CD4-positive, alpha-beta T cell treated with Interferon gamma for 1 hour (primary cell): ENCODE results near the gene COL4A1.
"Not testable (repeated sequence)": the region's sequence is repeated elsewhere in the genome, so short reads cannot be mapped to it uniquely, and the experiment has no call there.

ENCODE experiments used
- DNase-seq: peaks from one replicate; pipeline ENCODE4 v3.0.0-alpha.2; 2020

The COL4A1 gene

GRCh38 chr13:110322126-110322827 is 15.3 kb upstream of the COL4A1 start:
- no peak for DNase-seq

DNA sequence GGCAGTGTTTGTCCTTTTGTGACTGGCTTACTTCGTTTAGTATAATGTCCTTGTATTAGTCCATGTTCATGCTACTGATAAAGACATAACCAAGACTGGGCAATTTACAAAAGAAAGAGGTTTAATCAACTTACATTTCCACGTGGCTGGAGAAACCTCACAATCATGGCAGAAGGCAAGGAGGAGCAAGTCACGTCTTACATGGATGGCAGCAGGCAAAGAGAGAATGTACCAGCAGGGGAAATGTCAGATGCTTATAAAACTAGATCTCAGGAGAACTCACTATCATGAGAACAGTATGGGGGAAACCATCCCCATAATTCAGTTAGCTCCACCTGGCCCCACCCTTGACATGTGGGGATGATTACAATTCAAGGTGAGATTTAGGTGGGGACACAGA is 14.6 kb upstream of the COL4A1 start:
- DNase-seq, result not testable (repeated sequence)

GRCh38 chr13:110320645-110321044 is 13.7 kb upstream of the COL4A1 start:
- no peak for DNase-seq

DNA sequence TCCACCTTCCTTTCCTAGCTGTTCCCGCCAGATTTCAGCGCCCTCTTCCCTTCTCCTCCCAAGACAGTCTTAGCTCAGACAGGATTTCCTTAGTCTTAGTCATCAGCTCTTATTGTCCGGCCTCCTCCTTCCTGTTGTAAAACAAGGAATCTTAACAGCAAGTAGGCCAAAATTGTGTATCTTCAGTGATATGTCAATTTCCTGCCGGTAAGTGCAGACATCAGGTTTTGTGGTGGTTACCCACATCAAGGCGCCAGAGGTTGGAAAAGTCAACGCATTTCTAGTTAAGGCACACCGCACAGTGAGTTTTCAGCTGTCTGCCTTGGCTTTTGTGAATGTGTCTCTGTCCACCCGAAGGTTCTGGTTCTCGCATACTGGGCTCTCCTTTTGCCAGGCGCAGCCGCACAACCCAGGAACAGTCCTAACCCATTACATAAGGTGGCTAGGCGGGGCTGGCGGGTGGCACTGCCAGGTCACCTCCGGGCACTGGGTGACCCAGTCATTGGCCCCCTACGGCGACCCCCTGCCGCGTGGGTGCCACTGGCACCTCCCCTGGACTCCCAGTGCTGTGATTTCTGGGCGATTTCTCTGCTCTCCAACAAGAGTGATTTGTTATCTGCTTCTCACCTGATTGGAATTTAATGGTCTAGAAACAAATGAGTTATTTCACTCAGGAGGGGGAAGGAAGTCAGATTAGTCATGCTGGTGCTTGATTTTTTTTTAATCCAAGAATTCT is 13.0 kb upstream of the COL4A1 start:
- DNase-seq, result no peak

DNA sequence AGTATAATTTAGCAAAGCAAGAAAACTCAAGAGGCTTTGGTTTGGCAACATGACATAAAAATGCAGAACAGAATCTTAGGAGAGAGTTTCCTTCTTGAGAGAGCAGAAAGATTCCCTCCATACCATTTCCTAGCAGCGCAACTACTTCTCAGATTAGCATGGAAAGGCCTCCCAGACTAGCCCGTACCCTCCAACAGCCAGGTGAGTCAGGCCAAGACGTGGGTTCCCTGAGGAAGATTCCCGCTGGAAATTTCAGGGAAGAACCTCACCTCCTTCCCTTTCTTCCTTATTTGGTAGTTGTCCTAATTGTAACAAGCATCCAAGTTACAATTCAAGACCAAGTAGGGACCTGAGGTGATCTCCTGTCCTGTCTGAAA is 12.4 kb upstream of the COL4A1 start:
- no peak for DNase-seq

DNA sequence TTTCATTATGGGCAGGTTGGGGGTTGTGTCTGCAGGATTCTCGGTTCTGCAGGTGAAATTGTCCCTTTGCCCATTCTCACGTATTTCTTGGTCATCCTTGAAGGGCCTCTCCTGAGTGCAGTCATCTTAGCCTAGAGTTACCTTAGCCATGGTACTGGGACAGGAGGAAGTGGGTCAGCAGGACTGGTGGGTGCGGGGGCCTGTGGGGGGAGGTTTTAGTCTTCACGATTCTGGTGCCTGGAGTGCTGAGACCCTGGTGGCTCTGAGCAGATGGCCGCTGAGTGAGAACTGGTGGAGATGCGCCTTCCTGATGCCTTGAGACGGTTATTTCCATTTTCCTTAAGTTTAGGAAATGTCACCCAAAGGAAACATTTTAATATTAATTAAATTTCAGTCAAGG is 12.0 kb upstream of the COL4A1 start:
- no peak for DNase-seq

DNA sequence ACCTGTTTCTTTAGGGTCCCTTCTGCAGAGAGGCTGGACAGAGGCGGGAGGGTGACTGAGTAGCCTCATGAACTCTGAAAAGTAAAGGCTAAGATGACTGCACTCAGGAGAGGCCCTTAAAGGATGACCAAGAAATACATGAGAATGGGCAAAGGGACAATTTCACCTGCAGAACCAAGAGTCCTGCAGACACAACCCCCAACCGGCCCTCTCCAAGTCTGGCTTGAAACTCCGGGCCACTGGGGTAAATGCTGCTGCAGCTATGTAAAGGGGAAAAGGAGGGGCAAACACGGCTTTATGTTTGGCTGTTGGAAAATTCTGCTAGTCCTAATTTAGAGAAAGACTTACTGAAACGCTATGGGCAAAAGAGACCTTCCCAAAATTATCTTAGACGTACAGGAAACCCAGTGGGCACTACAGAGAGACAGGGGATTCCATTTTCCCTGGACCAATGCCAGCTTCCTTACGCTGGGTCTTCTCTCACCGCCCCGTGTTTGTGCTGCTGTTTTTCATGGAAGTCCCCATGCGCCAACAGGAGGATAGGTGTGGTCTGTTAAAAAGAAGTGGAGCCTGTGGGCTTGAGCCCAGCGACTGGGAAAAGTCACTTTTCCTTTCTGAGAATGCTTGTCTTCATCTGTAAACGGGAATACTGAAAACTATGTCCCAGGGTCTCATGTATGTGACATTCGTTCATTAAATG is 10.7 kb upstream of the COL4A1 start:
- DNase-seq, result no peak

DNA sequence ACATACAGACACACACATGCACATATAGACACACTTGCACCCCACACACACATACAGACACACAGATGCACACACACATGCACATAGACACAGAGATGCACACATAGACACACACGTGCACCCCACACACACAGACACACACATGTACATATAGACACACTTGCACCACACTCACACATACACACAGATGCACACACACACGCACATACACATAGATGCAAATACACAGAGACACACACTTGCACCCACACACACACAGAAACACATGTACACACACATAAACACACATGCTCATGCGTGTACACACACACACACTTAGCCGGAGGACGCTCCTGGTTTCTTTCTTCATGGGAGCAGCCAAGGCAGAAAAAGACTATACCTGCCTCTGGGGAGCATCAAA is 10.1 kb upstream of the COL4A1 start:
- no peak for DNase-seq

DNA sequence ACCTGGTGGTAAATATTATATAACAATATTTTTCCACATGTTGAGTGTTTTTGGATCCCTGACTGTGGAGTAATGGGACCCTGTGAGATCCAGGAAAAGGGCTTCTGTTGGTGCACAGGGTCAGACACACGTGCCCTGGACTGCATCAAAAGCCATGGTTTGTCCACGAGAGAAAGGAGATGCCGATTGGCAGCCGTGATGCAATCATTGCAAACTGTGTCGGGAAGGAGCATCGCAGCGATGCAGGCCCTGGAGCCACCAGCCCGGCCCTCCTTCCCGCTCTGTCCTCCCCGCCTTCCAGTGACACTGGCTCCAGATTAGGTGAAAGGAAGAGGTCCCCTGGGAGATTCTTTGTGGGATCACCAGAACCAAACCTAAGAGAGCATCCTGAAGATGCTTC is 9.2 kb upstream of the COL4A1 start:
- no peak for DNase-seq

DNA sequence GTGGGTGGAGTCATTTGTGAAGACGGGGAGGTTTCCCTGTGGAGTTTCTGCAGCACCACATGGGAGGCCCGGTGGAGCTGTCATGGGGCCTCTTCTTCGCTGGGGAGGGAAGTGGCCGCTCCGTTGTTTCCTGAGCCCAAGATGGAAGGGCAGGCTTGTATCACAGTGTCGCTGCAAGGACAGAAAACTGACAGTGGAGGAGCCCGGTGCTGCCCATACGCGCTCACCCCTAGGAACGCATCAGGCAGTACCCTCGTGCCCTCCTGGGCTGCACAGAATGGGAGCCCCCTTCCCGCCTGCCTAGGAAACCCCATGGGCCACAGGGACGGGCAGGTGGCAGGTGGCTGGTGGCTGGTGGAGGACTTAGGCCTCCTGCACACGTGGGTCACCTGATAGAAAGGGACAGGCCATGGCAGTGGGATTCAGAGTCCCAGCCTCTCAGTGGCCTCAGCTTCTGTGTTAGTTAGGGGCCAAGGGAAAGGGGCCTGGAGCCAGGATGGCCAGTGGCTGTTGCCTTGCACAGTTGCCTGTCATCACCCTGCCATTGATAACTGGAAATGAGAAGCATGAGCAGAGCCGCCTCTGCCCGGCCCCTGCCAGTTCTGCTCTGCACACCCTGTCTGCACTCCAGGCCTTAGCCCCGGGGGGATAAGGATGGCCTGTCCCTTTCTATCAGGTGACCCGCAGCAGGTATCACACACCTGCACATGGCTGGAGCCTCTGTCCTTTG is 7.7 kb upstream of the COL4A1 start:
- no peak for DNase-seq

DNA sequence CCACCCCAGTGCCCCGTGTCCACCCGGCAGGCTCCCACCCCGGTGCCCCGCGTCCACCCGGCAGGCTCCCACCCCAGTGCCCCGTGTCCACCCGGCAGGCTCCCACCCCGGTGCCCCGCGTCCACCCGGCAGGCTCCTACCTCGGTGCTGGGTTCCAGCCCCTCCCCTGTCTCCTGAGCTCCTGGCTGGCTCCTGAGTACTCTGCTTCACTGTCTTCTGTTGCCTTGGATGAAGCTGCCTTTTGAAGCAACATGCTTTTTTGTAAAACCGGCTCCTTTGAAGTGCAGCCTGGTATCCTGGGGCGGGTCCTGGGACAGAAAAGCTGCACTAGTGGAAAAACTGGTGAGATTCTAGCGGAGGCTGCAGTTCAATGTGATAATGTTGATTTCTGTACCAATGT is 6.8 kb upstream of the COL4A1 start:
- DNase-seq, result not testable (repeated sequence)

DNA sequence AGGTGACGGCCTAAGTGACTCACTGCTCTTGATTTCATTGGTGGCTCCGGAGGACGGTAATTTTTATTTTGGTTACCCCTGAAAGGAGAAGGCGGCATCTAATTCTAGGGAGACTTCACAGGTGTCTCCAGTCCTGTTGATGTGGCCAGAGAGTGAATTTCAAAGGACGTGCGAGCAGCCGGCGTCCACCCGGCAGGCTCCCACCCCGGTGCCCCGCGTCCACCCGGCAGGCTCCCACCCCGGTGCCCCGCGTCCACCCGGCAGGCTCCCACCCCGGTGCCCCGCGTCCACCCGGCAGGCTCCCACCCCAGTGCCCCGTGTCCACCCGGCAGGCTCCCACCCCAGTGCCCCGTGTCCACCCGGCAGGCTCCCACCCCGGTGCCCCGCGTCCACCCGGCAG is 6.3 kb upstream of the COL4A1 start:
- not testable (repeated sequence) for DNase-seq

- no peak for DNase-seq
Measured at GRCh38 chr13:110312339-110313031, 5.5 kb upstream of the COL4A1 start.

DNA sequence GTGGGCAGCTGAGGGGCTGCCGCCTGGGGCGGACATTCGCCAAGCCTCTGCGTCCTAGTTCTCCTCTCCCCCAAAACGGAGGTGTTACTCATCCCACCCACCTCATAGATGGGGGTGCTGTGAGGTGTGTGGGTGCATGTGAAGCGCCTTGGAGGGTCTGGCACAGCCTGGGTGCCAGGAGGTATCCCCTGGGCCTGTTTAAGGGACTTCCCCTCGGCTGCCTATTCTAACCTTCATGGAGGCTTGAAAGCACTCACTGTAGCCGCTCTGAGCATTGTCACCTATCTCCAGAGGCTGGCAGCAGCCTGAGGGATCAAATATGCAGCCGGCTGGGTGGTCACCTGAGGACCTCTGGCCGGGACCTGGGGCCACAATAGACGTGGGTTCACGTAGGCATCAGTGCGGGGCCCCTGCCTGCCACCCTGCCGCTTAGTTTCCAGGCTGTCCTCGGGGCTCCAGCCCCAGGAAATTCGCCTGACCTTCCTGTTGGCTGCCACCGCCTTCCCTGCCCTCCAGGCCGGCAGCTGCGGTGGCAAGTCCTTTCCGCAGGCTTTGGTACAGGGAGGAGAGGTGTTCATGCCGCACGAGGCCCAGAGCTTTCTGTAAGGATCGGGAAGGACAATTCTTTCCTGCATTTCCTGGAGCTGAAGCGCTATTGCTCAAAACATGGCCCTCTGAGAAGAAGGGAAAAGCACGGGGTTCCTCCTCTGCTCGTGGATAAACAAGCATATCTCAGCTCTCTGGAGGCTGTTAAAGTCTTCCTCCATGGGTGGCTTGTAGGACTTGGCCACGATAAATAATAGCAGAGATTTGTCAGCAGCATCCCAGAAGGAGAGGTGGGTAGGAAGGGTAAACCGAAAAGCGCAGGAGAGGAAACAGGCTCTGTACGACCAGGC is 4.7 kb upstream of the COL4A1 start:
- no peak for DNase-seq

DNA sequence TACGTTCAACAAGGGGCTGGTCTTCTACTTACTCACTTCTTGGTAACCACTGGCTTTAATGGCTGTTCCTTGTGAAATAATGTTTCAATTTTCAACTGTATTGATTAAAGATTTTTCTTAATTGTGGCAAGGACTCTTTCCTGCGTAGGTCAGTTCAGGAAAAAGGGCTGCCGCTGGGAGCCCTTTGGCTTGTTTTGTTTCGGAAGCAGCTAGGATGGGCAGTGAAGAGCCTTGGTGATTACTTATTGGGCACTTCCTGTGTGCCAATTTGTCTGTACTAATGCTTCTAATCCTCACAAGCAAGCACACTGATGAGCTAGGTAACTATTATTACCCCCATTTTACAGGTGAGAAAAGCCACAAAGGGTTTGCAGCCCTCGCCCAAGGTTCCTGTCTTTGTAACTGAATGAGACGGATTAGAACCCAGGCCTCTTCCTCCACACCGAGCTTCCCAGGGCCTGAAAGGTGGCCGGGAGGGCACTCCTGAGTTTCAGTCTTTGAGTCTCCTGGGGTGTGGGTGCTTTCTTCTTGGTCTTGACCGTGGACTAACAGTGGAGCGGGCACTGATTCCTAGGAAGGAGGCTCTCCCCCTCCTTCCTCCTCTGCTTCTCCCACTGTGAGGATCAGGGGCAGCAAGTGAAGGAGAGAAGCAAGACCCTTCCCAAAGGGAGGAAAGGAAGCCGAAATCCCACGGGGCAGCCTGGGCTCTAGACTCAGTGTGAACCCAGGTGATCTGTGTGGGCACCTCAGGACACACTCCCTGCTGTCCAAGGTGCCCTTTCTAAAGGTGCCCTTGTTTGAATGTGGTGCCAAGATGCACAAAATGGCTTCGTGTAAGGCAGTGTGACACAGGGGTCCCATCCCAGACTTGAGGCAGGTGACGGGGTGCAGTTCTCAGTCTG is 3.8 kb upstream of the COL4A1 start:
- DNase-seq, result no peak

DNA sequence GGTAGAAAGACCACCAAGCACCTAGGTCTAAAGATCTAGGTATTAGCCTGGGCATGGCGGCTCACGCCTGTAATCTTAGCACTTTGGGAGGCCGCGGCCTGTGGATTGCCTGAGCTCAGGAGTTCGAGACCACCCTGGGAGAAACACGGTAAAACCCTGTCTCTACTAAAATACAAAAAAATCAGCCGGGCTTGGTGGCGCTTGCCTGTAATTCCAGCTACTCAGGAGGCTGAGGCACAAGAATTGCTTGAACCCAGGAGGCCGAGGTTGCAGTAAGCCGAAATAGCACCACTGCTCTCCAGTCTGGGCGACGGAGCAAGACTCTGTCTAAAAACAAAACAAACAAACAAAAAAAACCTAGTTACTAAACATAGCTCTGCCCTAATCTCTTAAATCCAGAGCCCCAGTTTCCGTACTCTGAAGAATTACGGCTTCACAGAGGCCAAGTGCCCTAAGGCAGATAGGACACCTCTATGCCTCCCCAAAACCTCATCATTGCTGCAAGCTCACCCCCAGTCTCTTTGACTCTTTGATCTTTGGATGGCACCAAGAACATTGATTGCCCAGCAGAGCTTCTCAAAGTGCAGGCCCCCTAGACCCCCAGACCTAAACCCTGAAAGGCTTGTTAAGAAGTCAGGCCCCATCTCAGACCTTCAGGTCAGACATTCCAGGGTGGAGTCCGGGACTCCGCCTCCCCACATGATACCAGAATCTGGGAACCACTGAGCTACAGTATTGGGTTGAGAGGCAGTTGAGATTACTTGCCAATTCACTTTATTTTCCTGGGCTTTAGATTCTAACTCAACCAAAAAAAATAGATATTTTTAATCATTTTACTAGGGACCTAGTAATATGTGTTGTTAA is 2.9 kb upstream of the COL4A1 start:
- DNase-seq, result no peak

- no peak for DNase-seq
Measured at GRCh38 chr13:110308656-110309359, 1.9 kb upstream of the COL4A1 start.

- no peak for DNase-seq
Measured at GRCh38 chr13:110307767-110308655, 1.1 kb upstream of the COL4A1 start.
